Measurements from ENCODE around the gene WDR37.

WDR37 gene

GRCh38 chr10:1163204-1163660 lies 107.0 kb downstream of the WDR37 start:
- DNase-seq (ENCODE audit: low read depth): no peak
- no peak overlapping the region for H3K4me3 ChIP-seq (replicated peaks; ENCODE audit: low read depth, low read length)
- TF ChIP-seq CTCF (IDR thresholded peaks at IDR 0.05; ENCODE audit: low read length, missing control alignments): no peak

GRCh38 chr10:1163831-1164230 lies 107.6 kb downstream of the WDR37 start:
- no peak for TF ChIP-seq CTCF (IDR thresholded peaks at IDR 0.05; ENCODE audit: low read length, missing control alignments)
- DNase-seq (ENCODE audit: low read depth): no peak

GRCh38 chr10:1166101-1166827 lies 110.1 kb downstream of the WDR37 start:
- no peak overlapping the region for H3K4me3 ChIP-seq (replicated peaks; ENCODE audit: low read depth, low read length)
- DNase-seq (ENCODE audit: low read depth): no peak
- TF ChIP-seq CTCF (IDR thresholded peaks at IDR 0.05; ENCODE audit: low read length, missing control alignments): no peak

More at GRCh38 chr10:1163831-1164230, 107.6 kb downstream of the WDR37 start:
- H3K4me3 ChIP-seq (replicated peaks; ENCODE audit: low read depth, low read length): no peak overlapping the region

GRCh38 chr10:1166828-1167275 lies 110.7 kb downstream of the WDR37 start:
- no peak for TF ChIP-seq CTCF (IDR thresholded peaks at IDR 0.05; ENCODE audit: low read length, missing control alignments)
- no peak for DNase-seq (ENCODE audit: low read depth)
- H3K4me3 ChIP-seq (replicated peaks; ENCODE audit: low read depth, low read length): no peak overlapping the region

- H3K4me3 ChIP-seq (replicated peaks; ENCODE audit: low read depth, low read length): no peak overlapping the region
- DNase-seq (ENCODE audit: low read depth): no peak
- no peak for TF ChIP-seq CTCF (IDR thresholded peaks at IDR 0.05; ENCODE audit: low read length, missing control alignments)
Observed at GRCh38 chr10:1168763-1169162, 112.6 kb downstream of the WDR37 start.

GRCh38 chr10:1169186-1169885 lies 113.2 kb downstream of the WDR37 start:
- H3K4me3 ChIP-seq (replicated peaks; ENCODE audit: low read depth, low read length): no peak overlapping the region
- no peak for DNase-seq (ENCODE audit: low read depth)
- no peak for TF ChIP-seq CTCF (IDR thresholded peaks at IDR 0.05; ENCODE audit: low read length, missing control alignments)
